GM12878 (cell line): Measurements from ENCODE around the gene SNX21. TPM values are rescaled to one million over a fixed set of nuclear protein-coding genes. Genes with fewer than 3 reads are reported as not detected.

ENCODE experiments used
- CBX3 ChIP-seq: fragments of 200-600 bp; sonication (generic); IDR thresholded peaks from 2 replicates; pipeline ENCODE4 v1.6.1; 2016; ENCODE audit warnings: low read depth, borderline replicate concordance
- CREM ChIP-seq: IDR thresholded peaks from 2 replicates; pipeline ENCODE4 v1.6.1; 2014; ENCODE audit warnings: antibody characterized with exemption, low read depth
- IRF4 ChIP-seq: IDR thresholded peaks from 2 replicates; pipeline ENCODE4 v1.6.1; 2011; ENCODE audit warnings: low read depth, low read length
- IRF5 ChIP-seq: fragments of 450-650 bp; IDR thresholded peaks from 2 replicates; pipeline ENCODE4 v1.6.1; 2017; ENCODE audit warnings: borderline replicate concordance
- TCF7 ChIP-seq: IDR thresholded peaks from 2 replicates; pipeline ENCODE4 v1.6.1; 2014; ENCODE audit warnings: antibody characterized with exemption, borderline replicate concordance
- ZBTB11 ChIP-seq: fragments of 450-650 bp; formaldehyde crosslinking; IDR thresholded peaks from 2 replicates; pipeline ENCODE4 v1.5.0; 2022; ENCODE audit warnings: mild to moderate bottlenecking, missing genetic modification characterization
- ZZZ3 ChIP-seq: IDR thresholded peaks from 2 replicates; pipeline ENCODE4 v1.6.1; 2011; ENCODE audit warnings: low read depth; ENCODE audit not compliant: control insufficient read depth, insufficient read length
- polyA plus RNA-seq, 11 experiments: library from polyadenylated mRNA; depleted of rRNA in 4 of 11; unstranded in 6 of 11; stranded (reverse) in 5 of 11; fragments of >200 nt; fragmentation: Nextera tagmentation in 4 of 11; fragmentation: Illumina TruSeq in 1 of 11; extraction: Ambion mirVana in 4 of 11; extraction: Trizol in 1 of 11; gene quantifications; 1 replicate in 1 of 11; 2 replicates in 10 of 11; pipeline versions ENCODE4 v1.2.1 to v1.2.3, GENCODE V29; 2011 to 2016; ENCODE audit warnings: inconsistent platforms in 2 of 11, missing spikeins in 2 of 11, low read depth in 1 of 11
- total RNA-seq, 4 experiments: library from RNA; depleted of rRNA in 3 of 4; stranded (reverse); fragments of >200 nt in 3 of 4; fragmentation: Illumina TruSeq in 1 of 4; extraction: Trizol in 1 of 4; gene quantifications; 2 replicates each; pipeline versions ENCODE4 v1.2.1 to v1.2.3, GENCODE V29; 2013 to 2021

The SNX21 gene
- total and polyA plus RNA-seq, 10 of the 15 experiments (the other 5 are each of a cell fraction or from before 2014, with no cell fraction given), result 0.10 to 1.4 (median 0.57) TPM

GRCh38 chr20:45888681-45889080 is 55.1 kb downstream of the SNX21 start (continued):
- TF ChIP-seq IRF5 (no peak), CREM (no peak), ZZZ3 (no peak), TCF7 (no peak), ZBTB11 (CRISPR knock-in tag) (no peak), CBX3 (no peak), IRF4 (no peak)
